IMR-90 (cell line): ENCODE data around the gene CPNE4. TPM values are rescaled to one million over a fixed set of nuclear protein-coding genes. Genes with fewer than 3 reads are reported as not detected.

Source experiments
- ATAC-seq: fragments of 200-7000 bp; cut with Tn5 transposase; 2 replicates; pipeline ENCODE4 v1.9.1; 2020; ENCODE audit warnings: low read depth, mild to moderate bottlenecking, moderate library complexity
- BruUV-seq: library from RNA; stranded (reverse); fragments of 400-500 nt; replicated peaks from 2 replicates; lab custom pipeline; 2021; lab: Mats Ljungman, UMichigan
- CTCF ChIA-PET: fragments of 300-600 bp; formaldehyde crosslinking; extraction: SDS; loops from one replicate; lab custom pipeline; 2021; ENCODE audit warnings: antibody characterized with exemption; lab: Yijun Ruan, JAX
- POLR2A ChIA-PET: fragments of 300-600 bp; sonication (Branson Sonifier 250); formaldehyde crosslinking; loops from one replicate; lab custom pipeline; 2022; ENCODE audit warnings: antibody characterized with exemption; ENCODE audit not compliant: unreplicated experiment; lab: Charles Lee
- DNase-seq: peaks from one replicate; pipeline ENCODE4 v3.0.0; 2013
- H2AFZ ChIP-seq: replicated peaks from 2 replicates; pipeline ENCODE3; 2013; ENCODE audit warnings: low read length, mild to moderate bottlenecking; ENCODE audit not compliant: poor library complexity
- H2AK5ac ChIP-seq: 2 replicates; pipeline ENCODE4 v1.6.1; 2013; ENCODE audit warnings: low read depth, low read length, inconsistent platforms
- H2AK9ac ChIP-seq: replicated peaks from 2 replicates; pipeline ENCODE3; 2013; ENCODE audit warnings: mild to moderate bottlenecking, low read depth, low read length, moderate library complexity; ENCODE audit not compliant: poor library complexity
- H2BK120ac ChIP-seq: 2 replicates; pipeline ENCODE4 v1.6.1; 2013; ENCODE audit warnings: low read depth, low read length, inconsistent platforms
- H2BK15ac ChIP-seq: 3 replicates; pipeline ENCODE4 v1.6.1; 2013; ENCODE audit warnings: low read depth, low read length, inconsistent platforms
- H2BK20ac ChIP-seq: 2 replicates; pipeline ENCODE4 v1.6.1; 2013; ENCODE audit warnings: low read depth, mild to moderate bottlenecking, inconsistent platforms, low read length, moderate library complexity
- H2BK5ac ChIP-seq: 2 replicates; pipeline ENCODE4 v1.6.1; 2013; ENCODE audit warnings: mild to moderate bottlenecking, low read depth, low read length, inconsistent platforms; ENCODE audit not compliant: poor library complexity, severe bottlenecking
- H3K14ac ChIP-seq: replicated peaks from 2 replicates; pipeline ENCODE4 v1.6.1; 2013; ENCODE audit warnings: low read depth, low read length, inconsistent platforms
- H3K18ac ChIP-seq: 2 replicates; pipeline ENCODE4 v1.6.1; 2013; ENCODE audit warnings: low read depth, low read length, control low read depth
- H3K23ac ChIP-seq: 2 replicates; pipeline ENCODE4 v1.6.1; 2013; ENCODE audit warnings: low read depth, low read length, inconsistent platforms
- H3K27ac ChIP-seq: 2 replicates; pipeline ENCODE4 v1.5.1; 2013; ENCODE audit warnings: mild to moderate bottlenecking, control low read depth, low read length; ENCODE audit not compliant: insufficient read depth
- H3K27me3 ChIP-seq: 2 replicates; pipeline ENCODE4 v1.6.1; 2013; ENCODE audit warnings: low read length; ENCODE audit not compliant: control insufficient read depth, insufficient read depth
- H3K36me3 ChIP-seq: 2 replicates; pipeline ENCODE4 v1.6.1; 2013; ENCODE audit warnings: low read length, mixed read lengths; ENCODE audit not compliant: control insufficient read depth, insufficient read depth
- H3K4ac ChIP-seq: 2 replicates; pipeline ENCODE4 v1.6.1; 2013; ENCODE audit warnings: low read depth, low read length, inconsistent platforms
- H3K4me1 ChIP-seq: 2 replicates; pipeline ENCODE4 v1.6.1; 2013; ENCODE audit warnings: low read length, mixed read lengths; ENCODE audit not compliant: control insufficient read depth, insufficient read depth
- H3K4me2 ChIP-seq: 2 replicates; pipeline ENCODE4 v1.6.1; 2013; ENCODE audit warnings: low read depth, mild to moderate bottlenecking, control low read depth, low read length, moderate library complexity
- H3K4me3 ChIP-seq: 2 replicates; pipeline ENCODE4 v1.5.1; 2013; ENCODE audit warnings: low read depth, mild to moderate bottlenecking, control low read depth, low read length, moderate library complexity; ENCODE audit not compliant: insufficient read depth
- H3K56ac ChIP-seq: 2 replicates; pipeline ENCODE4 v1.6.1; 2013; ENCODE audit warnings: low read length, inconsistent platforms; ENCODE audit not compliant: insufficient read depth; ENCODE audit errors: extremely low read depth
- H3K79me1 ChIP-seq, 2 experiments: 2 replicates each; pipeline ENCODE4 v1.6.1; 2013; ENCODE audit warnings: low read length in 2 of 2, inconsistent platforms in 1 of 2, low read depth in 1 of 2
- H3K9ac ChIP-seq: 2 replicates; pipeline ENCODE4 v1.6.1; 2013; ENCODE audit warnings: low read depth, low read length, control low read depth
- H3K9me1 ChIP-seq: 2 replicates; pipeline ENCODE4 v1.6.1; 2013; ENCODE audit warnings: low read length, inconsistent platforms; ENCODE audit not compliant: insufficient read depth
- H3K9me3 ChIP-seq: 2 replicates; pipeline ENCODE4 v1.6.1; 2013; ENCODE audit warnings: low read length; ENCODE audit not compliant: control insufficient read depth, insufficient read depth
- H4K20me1 ChIP-seq: 2 replicates; pipeline ENCODE4 v1.6.1; 2013; ENCODE audit warnings: low read length, inconsistent platforms; ENCODE audit not compliant: insufficient read depth
- H4K5ac ChIP-seq: 2 replicates; pipeline ENCODE4 v1.6.1; 2013; ENCODE audit warnings: mild to moderate bottlenecking, low read depth, low read length, control low read depth
- H4K8ac ChIP-seq, 2 experiments: 2 replicates each; pipeline ENCODE4 v1.6.1; 2013; ENCODE audit warnings: low read depth in 2 of 2, low read length in 2 of 2, control low read depth in 1 of 2, inconsistent platforms in 1 of 2
- H4K91ac ChIP-seq: 2 replicates; pipeline ENCODE4 v1.6.1; 2013; ENCODE audit warnings: low read depth, low read length, inconsistent platforms; ENCODE audit not compliant: insufficient read depth
- BHLHE40 ChIP-seq: fragments of 150-350 bp; IDR thresholded peaks from 2 replicates; pipeline ENCODE4 v1.6.1; 2016; ENCODE audit warnings: mild to moderate bottlenecking, low read depth, low read length
- CEBPB ChIP-seq: IDR thresholded peaks from 2 replicates; pipeline ENCODE4 v1.6.1; 2012; ENCODE audit warnings: low read depth, low read length, improper control_type of control experiment
- CHD1 ChIP-seq: IDR thresholded peaks from 2 replicates; pipeline ENCODE4 v1.6.1; 2012; ENCODE audit warnings: low read depth, low read length, improper control_type of control experiment
- CTCF ChIP-seq: conservative IDR thresholded peaks from 2 replicates; pipeline ENCODE4 v1.5.1; 2012; ENCODE audit warnings: mild to moderate bottlenecking, low read depth, low read length, improper control_type of control experiment
- FOS ChIP-seq: fragments of 150-350 bp; IDR thresholded peaks from 2 replicates; pipeline ENCODE4 v1.6.1; 2016; ENCODE audit warnings: low read depth, low read length
- MAFK ChIP-seq: IDR thresholded peaks from 2 replicates; pipeline ENCODE4 v1.6.1; 2012; ENCODE audit warnings: low read depth, low read length, improper control_type of control experiment
- MAZ ChIP-seq: IDR thresholded peaks from 2 replicates; pipeline ENCODE4 v1.6.1; 2012; ENCODE audit warnings: low read depth, mild to moderate bottlenecking, low read length, improper control_type of control experiment, moderate library complexity, borderline replicate concordance
- MXI1 ChIP-seq: IDR thresholded peaks from 2 replicates; pipeline ENCODE4 v1.6.1; 2012; ENCODE audit warnings: low read depth, mild to moderate bottlenecking, low read length, moderate library complexity, borderline replicate concordance
- NFE2L2 ChIP-seq: fragments of 150-350 bp; IDR thresholded peaks from 2 replicates; pipeline ENCODE4 v1.6.1; 2016; ENCODE audit warnings: low read depth, mild to moderate bottlenecking, low read length
- POLR2A ChIP-seq: IDR thresholded peaks from 2 replicates; pipeline ENCODE4 v1.6.1; 2012; ENCODE audit warnings: mild to moderate bottlenecking, low read depth, low read length
- RAD21 ChIP-seq: IDR thresholded peaks from 2 replicates; pipeline ENCODE4 v1.6.1; 2012; ENCODE audit warnings: low read length, improper control_type of control experiment
- RCOR1 ChIP-seq: IDR thresholded peaks from 2 replicates; pipeline ENCODE4 v1.6.1; 2012; ENCODE audit warnings: mild to moderate bottlenecking, low read length, improper control_type of control experiment; ENCODE audit not compliant: insufficient replicate concordance
- RFX5 ChIP-seq: IDR thresholded peaks from 2 replicates; pipeline ENCODE4 v1.8.0; 2012; ENCODE audit warnings: low read depth, mild to moderate bottlenecking, low read length, moderate library complexity
- SMC3 ChIP-seq: fragments of 150-350 bp; IDR thresholded peaks from 2 replicates; pipeline ENCODE4 v1.6.1; 2016; ENCODE audit warnings: low read depth, mild to moderate bottlenecking, antibody characterized with exemption, low read length, moderate library complexity
- WGBS, 2 experiments: methylation state at CpG; one replicate each; pipeline versions ENCODE4 v1.1.5 to v1.1.7; 2013; ENCODE audit warnings: missing lambda C conversion rate in 2 of 2; ENCODE audit not compliant: insufficient read length in 1 of 2; ENCODE audit errors: extremely low coverage in 2 of 2; 5-methylcytosine and 5-hydroxymethylcytosine counted together
- dilution Hi-C: fragments of 300-500 bp; cut with HindIII; formaldehyde crosslinking; loops from one replicate; pipeline ENCODE4 v1.14.3; 2018; ENCODE audit warnings: low sequenced_read_pairs; ENCODE audit not compliant: unreplicated experiment
- in situ Hi-C: fragments of 300-500 bp; cut with MboI; formaldehyde crosslinking; loops from 3 replicates; pipeline ENCODE4 v1.14.3; 2019; ENCODE audit warnings: low sequenced_read_pairs, inconsistent platforms, mixed read lengths
- intact Hi-C: fragments of 100-400 bp; cut with micrococcal nuclease; formaldehyde crosslinking; loops from 2 replicates; pipeline ENCODE4 v1.10.0; 2022
- polyA plus RNA-seq, 3 experiments: library from polyadenylated mRNA; depleted of rRNA; stranded (reverse); fragments of >200 nt; gene quantifications; 2 replicates each; pipeline ENCODE4 v1.2.3, GENCODE V29; 2012; ENCODE audit warnings: low replicate concordance in 1 of 3
- total RNA-seq: library from RNA; depleted of rRNA; stranded (reverse); fragments of >200 nt; gene quantifications from 2 replicates; pipeline ENCODE4 v1.2.3, GENCODE V29; 2012
- TF ChIP-seq, protein P1 (sequence below): fragments of 150-350 bp; IDR thresholded peaks from 2 replicates; pipeline ENCODE4 v1.6.1; 2017; ENCODE audit warnings: mild to moderate bottlenecking, antibody characterized with exemption, low read length, low read depth
- TF ChIP-seq, protein P2 (sequence below): fragments of 150-350 bp; IDR thresholded peaks from 2 replicates; pipeline ENCODE4 v1.6.1; 2016; ENCODE audit warnings: low read depth, mild to moderate bottlenecking, low read length, moderate library complexity, borderline replicate concordance

CPNE4 gene
- total and polyA plus RNA-seq, 2 of the 4 experiments (the other 2 are of a cell fraction) = not detected

DNA sequence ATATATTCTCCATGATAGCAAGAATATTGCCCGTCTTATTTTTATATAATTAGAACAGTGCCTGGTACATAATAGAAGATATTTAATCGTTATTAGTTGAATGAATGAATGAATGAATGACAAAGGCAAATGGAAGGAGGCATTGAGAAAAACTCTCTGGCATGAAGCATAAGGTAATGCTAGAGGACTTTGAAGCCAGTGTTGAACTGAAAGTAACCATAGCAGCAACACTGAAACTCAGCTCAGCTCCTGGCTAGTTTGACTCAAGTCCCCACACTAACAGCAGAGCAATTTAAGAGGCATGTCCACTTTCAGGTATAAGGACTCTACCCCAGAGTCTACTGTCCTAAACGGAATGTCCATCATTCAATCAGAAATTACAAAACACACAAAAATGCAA is 227.0 kb downstream of the CPNE4 start:
- Histone ChIP-seq H3K9me3 (no peaks in the 10 kb centered on the region), H2BK15ac (no peak overlapping the region), H3K56ac (no peak overlapping the region), H3K79me1 (no peaks in the 10 kb centered on the region), H2AK5ac (no peak overlapping the region), H2AFZ (no peak overlapping the region), H3K9me1 (no peaks in the 10 kb centered on the region), H3K14ac (no peak overlapping the region), H3K4me3 (no peak overlapping the region), H3K4me1 (no peaks in the 10 kb centered on the region), H2BK120ac (no peak overlapping the region), H3K18ac (no peak overlapping the region), H3K4me2 (no peak overlapping the region), H2AK9ac (no peak overlapping the region), H2BK20ac (no peak overlapping the region), H3K4ac (no peak overlapping the region), H4K91ac (no peak overlapping the region), H3K27ac (no peak overlapping the region), H2BK5ac (no peak overlapping the region), H4K5ac (no peak overlapping the region), H3K23ac (no peak overlapping the region), H4K20me1 (no peaks in the 10 kb centered on the region), H3K27me3 (no peaks in the 10 kb centered on the region), H3K9ac (no peak overlapping the region), H4K8ac (no peak overlapping the region), H3K36me3 (no peaks in the 10 kb centered on the region)
- in situ Hi-C loops (no loop called here), dilution Hi-C loops (no loop called here), intact Hi-C loops (no loop called here)
- POLR2A ChIA-PET = no interaction called here
- ATAC-seq (no peak), DNase-seq (no peak)
- BruUV-seq = no TSS peak
- TF ChIP-seq MXI1 (no peak), MAZ (no peak), CTCF (no peak), RAD21 (no peak), POLR2A (no peak), RFX5 (no peak), MAFK (no peak), BHLHE40 (no peak), NFE2L2 (no peak), CEBPB (no peak), RCOR1 (no peak), CHD1 (no peak), SMC3 (no peak), FOS (no peak)
- TF ChIP-seq, protein P1, sequence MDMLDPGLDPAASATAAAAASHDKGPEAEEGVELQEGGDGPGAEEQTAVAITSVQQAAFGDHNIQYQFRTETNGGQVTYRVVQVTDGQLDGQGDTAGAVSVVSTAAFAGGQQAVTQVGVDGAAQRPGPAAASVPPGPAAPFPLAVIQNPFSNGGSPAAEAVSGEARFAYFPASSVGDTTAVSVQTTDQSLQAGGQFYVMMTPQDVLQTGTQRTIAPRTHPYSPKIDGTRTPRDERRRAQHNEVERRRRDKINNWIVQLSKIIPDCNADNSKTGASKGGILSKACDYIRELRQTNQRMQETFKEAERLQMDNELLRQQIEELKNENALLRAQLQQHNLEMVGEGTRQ = no peak
- TF ChIP-seq, protein P2, sequence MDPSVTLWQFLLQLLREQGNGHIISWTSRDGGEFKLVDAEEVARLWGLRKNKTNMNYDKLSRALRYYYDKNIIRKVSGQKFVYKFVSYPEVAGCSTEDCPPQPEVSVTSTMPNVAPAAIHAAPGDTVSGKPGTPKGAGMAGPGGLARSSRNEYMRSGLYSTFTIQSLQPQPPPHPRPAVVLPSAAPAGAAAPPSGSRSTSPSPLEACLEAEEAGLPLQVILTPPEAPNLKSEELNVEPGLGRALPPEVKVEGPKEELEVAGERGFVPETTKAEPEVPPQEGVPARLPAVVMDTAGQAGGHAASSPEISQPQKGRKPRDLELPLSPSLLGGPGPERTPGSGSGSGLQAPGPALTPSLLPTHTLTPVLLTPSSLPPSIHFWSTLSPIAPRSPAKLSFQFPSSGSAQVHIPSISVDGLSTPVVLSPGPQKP = no peak
- no CpG with 5 or more reads among the region's 3 CpGs for WGBS, 2 experiments
- CTCF ChIA-PET = interaction anchor here (0.7 kb wide), 1 partner anchor 226 kb away, joined by 3 read pairs; no protein-coding TSS in a partner anchor
